HFF-Myc (cell line): ENCODE measurements around the gene MICAL2.

Experiments used
- DNase-seq: peaks from one replicate; pipeline ENCODE4 v3.0.0-alpha.2; 2011; ENCODE audit warnings: low read depth; ENCODE audit errors: extremely low read depth
- H3K4me3 ChIP-seq: replicated peaks from 2 replicates; pipeline ENCODE4 v1.5.1; 2011; ENCODE audit warnings: low read depth, mild to moderate bottlenecking, control low read depth, low read length
- TF ChIP-seq, protein P1 (sequence below): IDR thresholded peaks from 2 replicates; pipeline ENCODE4 v1.5.1; 2012; ENCODE audit warnings: mild to moderate bottlenecking, low read depth, low read length, control low read depth; ENCODE audit errors: missing control alignments

The MICAL2 gene

DNA sequence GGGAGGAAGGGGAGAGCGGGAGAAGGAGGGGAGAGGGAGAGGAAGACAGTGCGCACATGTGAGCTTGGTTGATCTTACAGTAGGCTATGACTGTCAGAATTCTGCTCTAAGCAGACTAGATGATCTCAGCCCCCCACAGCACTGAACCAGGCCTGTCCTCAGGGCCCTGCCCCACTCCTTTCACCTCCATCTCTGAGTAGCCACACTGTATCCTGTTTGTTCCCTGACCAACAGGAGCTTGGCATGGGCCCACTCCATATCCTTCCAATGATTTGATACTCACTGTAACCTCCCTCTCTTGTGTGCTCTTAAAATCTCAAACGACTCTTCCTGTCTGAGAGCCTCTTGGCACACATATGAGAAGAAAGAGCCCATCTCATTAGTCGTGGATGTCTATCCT lies 180.9 kb downstream of the MICAL2 start:
- DNase-seq: no peak
- no peak overlapping the region for H3K4me3 ChIP-seq
- TF ChIP-seq, protein P1, sequence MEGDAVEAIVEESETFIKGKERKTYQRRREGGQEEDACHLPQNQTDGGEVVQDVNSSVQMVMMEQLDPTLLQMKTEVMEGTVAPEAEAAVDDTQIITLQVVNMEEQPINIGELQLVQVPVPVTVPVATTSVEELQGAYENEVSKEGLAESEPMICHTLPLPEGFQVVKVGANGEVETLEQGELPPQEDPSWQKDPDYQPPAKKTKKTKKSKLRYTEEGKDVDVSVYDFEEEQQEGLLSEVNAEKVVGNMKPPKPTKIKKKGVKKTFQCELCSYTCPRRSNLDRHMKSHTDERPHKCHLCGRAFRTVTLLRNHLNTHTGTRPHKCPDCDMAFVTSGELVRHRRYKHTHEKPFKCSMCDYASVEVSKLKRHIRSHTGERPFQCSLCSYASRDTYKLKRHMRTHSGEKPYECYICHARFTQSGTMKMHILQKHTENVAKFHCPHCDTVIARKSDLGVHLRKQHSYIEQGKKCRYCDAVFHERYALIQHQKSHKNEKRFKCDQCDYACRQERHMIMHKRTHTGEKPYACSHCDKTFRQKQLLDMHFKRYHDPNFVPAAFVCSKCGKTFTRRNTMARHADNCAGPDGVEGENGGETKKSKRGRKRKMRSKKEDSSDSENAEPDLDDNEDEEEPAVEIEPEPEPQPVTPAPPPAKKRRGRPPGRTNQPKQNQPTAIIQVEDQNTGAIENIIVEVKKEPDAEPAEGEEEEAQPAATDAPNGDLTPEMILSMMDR: no peak

GRCh38 chr11:12291766-12292165 lies 181.4 kb downstream of the MICAL2 start:
- DNase-seq: no peak
- TF ChIP-seq, protein P1: no peak
- no peak overlapping the region for H3K4me3 ChIP-seq

GRCh38 chr11:12292766-12293165 lies 182.4 kb downstream of the MICAL2 start:
- no peak for DNase-seq

GRCh38 chr11:12293486-12293885 lies 183.1 kb downstream of the MICAL2 start:
- no peak overlapping the region for H3K4me3 ChIP-seq
- no peak for DNase-seq
- TF ChIP-seq, protein P1: no peak

More at GRCh38 chr11:12292766-12293165, 182.4 kb downstream of the MICAL2 start:
- TF ChIP-seq, protein P1: no peak
- no peak overlapping the region for H3K4me3 ChIP-seq

GRCh38 chr11:12294613-12295012 lies 184.2 kb downstream of the MICAL2 start:
- no peak overlapping the region for H3K4me3 ChIP-seq
- DNase-seq: no peak
- TF ChIP-seq, protein P1: no peak

GRCh38 chr11:12295943-12296342 lies 185.6 kb downstream of the MICAL2 start:
- no peak for DNase-seq
- TF ChIP-seq, protein P1: no peak
- H3K4me3 ChIP-seq: no peak overlapping the region

- TF ChIP-seq, protein P1: no peak
- no peak overlapping the region for H3K4me3 ChIP-seq
- no peak for DNase-seq
These were observed 188.2 kb downstream of the MICAL2 start for GRCh38 chr11:12298610-12299009.
